ENCODE results near the gene KLHL29.

DNA sequence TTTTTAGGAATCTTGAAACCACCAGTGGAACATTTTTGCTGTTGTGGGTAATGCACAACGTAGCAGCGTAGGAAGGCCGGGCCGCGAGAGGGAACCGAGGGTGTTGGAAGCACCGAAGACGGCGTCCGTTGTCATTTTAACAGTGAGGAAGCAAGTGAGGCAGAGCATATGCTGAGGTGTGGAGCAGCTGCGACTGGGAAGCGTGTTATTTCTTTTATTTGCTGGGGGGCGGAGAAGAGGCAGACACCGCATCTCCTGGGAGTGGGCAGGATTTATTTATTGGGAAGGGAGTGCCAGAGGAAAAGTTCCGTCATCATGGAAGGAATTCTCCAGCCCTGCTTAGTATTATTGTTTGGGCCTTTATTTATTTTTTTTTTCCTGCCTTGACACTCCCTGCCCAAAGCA, 232.8 kb downstream of the KLHL29 start:
- TF ChIP-seq EZH2 (IDR thresholded peaks at IDR 0.05; ENCODE audit: low read depth, unreplicated experiment), result no peak
- TF ChIP-seq, protein P1, sequence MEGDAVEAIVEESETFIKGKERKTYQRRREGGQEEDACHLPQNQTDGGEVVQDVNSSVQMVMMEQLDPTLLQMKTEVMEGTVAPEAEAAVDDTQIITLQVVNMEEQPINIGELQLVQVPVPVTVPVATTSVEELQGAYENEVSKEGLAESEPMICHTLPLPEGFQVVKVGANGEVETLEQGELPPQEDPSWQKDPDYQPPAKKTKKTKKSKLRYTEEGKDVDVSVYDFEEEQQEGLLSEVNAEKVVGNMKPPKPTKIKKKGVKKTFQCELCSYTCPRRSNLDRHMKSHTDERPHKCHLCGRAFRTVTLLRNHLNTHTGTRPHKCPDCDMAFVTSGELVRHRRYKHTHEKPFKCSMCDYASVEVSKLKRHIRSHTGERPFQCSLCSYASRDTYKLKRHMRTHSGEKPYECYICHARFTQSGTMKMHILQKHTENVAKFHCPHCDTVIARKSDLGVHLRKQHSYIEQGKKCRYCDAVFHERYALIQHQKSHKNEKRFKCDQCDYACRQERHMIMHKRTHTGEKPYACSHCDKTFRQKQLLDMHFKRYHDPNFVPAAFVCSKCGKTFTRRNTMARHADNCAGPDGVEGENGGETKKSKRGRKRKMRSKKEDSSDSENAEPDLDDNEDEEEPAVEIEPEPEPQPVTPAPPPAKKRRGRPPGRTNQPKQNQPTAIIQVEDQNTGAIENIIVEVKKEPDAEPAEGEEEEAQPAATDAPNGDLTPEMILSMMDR (conservative IDR thresholded peaks at IDR 0.05; ENCODE audit: low read depth in 2 of 2), result no peak
